Left ventricle myocardium inferior (tissue), 1 donor: ENCODE data around the gene CIDEA. TPM values are rescaled to one million over a fixed set of nuclear protein-coding genes. Genes with fewer than 3 reads are reported as not detected.
A peak's percentile ranks its signal among the peaks of the same experiment; 100 is the strongest.

ENCODE experiments used
- DNase-seq: peaks from one replicate; pipeline ENCODE4 v3.0.0-alpha.2; 2020
- H3K27ac ChIP-seq: fragments of 200-600 bp; replicated peaks from 2 replicates; pipeline ENCODE4 v1.8.0; 2021
- H3K27me3 ChIP-seq: fragments of 200-600 bp; 2 replicates; pipeline ENCODE4 v1.8.0; 2021; ENCODE audit warnings: low read depth
- H3K36me3 ChIP-seq: fragments of 200-600 bp; 2 replicates; pipeline ENCODE4 v1.8.0; 2021
- H3K4me1 ChIP-seq: fragments of 200-600 bp; 2 replicates; pipeline ENCODE4 v1.8.0; 2021
- H3K4me3 ChIP-seq: fragments of 200-600 bp; 2 replicates; pipeline ENCODE4 v1.8.0; 2021; ENCODE audit warnings: mild to moderate bottlenecking, moderate library complexity
- H3K9me3 ChIP-seq: fragments of 200-600 bp; replicated peaks from 2 replicates; pipeline ENCODE4 v1.8.0; 2021
- CTCF ChIP-seq: fragments of 200-600 bp; IDR thresholded peaks from 2 replicates; pipeline ENCODE4 v1.8.0; 2021; ENCODE audit warnings: antibody characterized with exemption, mild to moderate bottlenecking, borderline replicate concordance
- intact Hi-C: fragments of 100-400 bp; cut with micrococcal nuclease; formaldehyde crosslinking; loops from one replicate; pipeline ENCODE4 v1.11.0; 2022
- total RNA-seq: library from RNA; stranded (reverse); fragmentation: NEBNext Ultra II Directional; extraction: Animal tissue kit (Norgen Biotek cat#: 25700); gene quantifications from one replicate; pipeline ENCODE4 v1.2.1, GENCODE V29; 2021
- donor health status: DM: no; HTN: yes; CAD: no; lungs with severe emphysema.

CIDEA gene
- total RNA-seq, 1 donor from 2014 or later: 0.33 TPM

DNA sequence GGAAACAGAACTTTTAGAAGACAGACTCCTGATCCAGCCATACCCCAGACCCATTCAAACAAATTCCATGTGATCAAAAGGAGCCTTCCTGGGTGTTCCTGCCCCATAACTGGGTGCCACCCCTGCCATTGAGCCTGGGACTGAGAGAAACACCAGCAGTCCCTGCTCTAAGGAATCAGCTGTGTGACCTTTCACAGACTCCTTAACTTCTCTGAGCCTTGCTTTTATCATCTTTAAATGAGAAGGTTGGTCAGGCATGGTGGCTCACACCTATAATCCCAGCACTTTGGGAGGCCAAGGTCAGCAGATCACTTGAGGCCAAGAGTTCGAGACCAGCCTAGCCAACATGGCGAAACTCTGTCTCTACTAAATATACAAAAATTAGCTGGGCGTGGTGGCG is 20.6 kb downstream of the CIDEA start:
- no peak for TF ChIP-seq CTCF
- Histone ChIP-seq H3K4me3 (no peak overlapping the region), H3K4me1 (peaks cover 32% of the 10 kb centered on the region), H3K27me3 (no peaks in the 10 kb centered on the region), H3K27ac (no peak overlapping the region), H3K36me3 (no peaks in the 10 kb centered on the region), H3K9me3 (no peaks in the 10 kb centered on the region)
- DNase-seq: no peak
- intact Hi-C loops: no loop called here

GRCh38 chr18:12276736-12277554 is 22.8 kb downstream of the CIDEA start:
- TF ChIP-seq CTCF: no peak
- intact Hi-C loops: no loop called here
- Histone ChIP-seq H3K9me3 (no peaks in the 10 kb centered on the region), H3K36me3 (no peaks in the 10 kb centered on the region), H3K27me3 (no peaks in the 10 kb centered on the region), H3K4me3 (no peak overlapping the region), H3K4me1 (peaks cover 38% of the 10 kb centered on the region), H3K27ac (no peak overlapping the region)
- DNase-seq: no peak

DNA sequence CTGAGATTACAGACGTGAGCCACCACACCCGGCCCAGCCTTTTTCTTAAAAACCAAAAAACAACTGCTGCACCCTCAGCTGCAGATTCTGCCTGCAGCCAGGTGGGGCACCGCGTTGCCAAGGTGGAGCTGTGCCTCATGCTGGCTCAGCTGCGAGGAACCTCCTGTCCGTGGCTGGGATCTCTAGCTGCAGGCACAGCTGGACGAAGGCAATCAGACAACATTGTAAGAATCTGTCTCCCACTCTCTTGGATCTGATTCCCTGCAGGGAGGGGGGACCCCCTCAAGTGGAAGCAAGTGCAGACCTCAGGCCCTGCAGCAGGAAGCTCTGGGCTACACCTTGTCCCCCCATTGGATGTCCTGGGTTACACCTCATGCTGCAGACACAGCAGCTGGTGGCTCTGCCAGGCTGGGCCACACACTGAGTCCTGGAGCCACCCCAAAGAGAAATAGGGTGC is 24.1 kb downstream of the CIDEA start:
- Histone ChIP-seq H3K36me3 (no peaks in the 10 kb centered on the region), H3K27me3 (no peaks in the 10 kb centered on the region), H3K9me3 (no peaks in the 10 kb centered on the region), H3K4me1 (peaks cover 34% of the 10 kb centered on the region), H3K27ac (peak overlapping the region; percentile 94), H3K4me3 (peak overlapping the region; percentile 63)
- DNase-seq: no peak
- TF ChIP-seq CTCF: no peak
- intact Hi-C loops: no loop called here

- intact Hi-C loops: no loop called here
Measured at GRCh38 chr18:12278741-12279682, 24.9 kb downstream of the CIDEA start.

More at GRCh38 chr18:12278741-12279682, 24.9 kb downstream of the CIDEA start:
- peaks cover 38% of the 10 kb centered on the region for H3K4me1 ChIP-seq
- peak; percentile 46 for TF ChIP-seq CTCF
- no peaks in the 10 kb centered on the region for H3K27me3 ChIP-seq
- peak overlapping the region; percentile 63 for H3K4me3 ChIP-seq
- DNase-seq: peak; percentile 86
- H3K27ac ChIP-seq: peak overlapping the region; percentile 94
- H3K9me3 ChIP-seq: no peaks in the 10 kb centered on the region
- H3K36me3 ChIP-seq: no peaks in the 10 kb centered on the region
